GM18499 (cell line): ENCODE results near the gene LARGE1.
"Not testable (repeated sequence)": the region's sequence is repeated elsewhere in the genome, so short reads cannot be mapped to it uniquely, and the experiment has no call there.

Source experiments
- ATAC-seq: cut with Tn5 transposase; IDR thresholded peaks from one replicate; pipeline ENCODE4 v1.9.1; 2021; ENCODE audit warnings: moderate number of reproducible peaks; ENCODE audit not compliant: insufficient read depth, unreplicated experiment

Gene LARGE1

DNA sequence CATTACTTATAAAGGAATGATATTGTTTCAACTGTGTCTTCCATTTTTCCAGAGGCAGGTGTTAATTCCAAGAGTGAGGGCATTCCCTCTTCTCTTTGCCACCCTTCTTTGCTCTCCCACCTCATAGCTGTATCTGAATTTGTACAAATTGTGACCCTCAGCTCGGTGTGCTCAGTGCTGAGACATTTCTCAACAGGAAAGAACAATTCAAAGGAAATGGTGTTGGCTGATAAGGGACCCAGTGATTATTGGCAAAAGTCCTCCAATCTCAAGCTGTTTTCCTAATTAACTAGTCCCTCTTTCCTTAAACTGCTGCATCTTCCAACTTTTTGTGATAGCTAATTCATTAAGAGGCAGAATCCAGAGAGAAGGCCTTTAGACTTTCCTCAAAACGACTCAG is 453.2 kb downstream of the LARGE1 start:
- no peak for ATAC-seq

DNA sequence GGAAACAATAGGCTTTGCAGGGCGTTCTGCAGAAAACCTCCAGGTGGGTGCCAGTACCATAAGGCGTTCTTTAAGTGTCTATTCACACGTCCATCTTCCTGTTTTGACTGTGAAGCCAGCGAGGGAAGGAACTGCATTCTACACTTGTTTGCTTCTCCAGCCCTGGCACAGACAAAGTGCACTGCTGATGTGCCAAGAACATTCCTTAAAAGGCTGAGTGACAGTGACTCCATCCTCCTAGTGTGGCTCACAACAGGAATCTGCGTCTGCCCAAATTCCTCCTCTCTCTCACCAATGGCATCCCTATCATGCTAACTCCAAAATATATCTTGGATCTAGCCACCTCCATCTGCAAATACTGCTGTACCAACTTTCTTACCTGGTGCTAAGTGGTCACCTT is 454.7 kb downstream of the LARGE1 start:
- no peak for ATAC-seq

DNA sequence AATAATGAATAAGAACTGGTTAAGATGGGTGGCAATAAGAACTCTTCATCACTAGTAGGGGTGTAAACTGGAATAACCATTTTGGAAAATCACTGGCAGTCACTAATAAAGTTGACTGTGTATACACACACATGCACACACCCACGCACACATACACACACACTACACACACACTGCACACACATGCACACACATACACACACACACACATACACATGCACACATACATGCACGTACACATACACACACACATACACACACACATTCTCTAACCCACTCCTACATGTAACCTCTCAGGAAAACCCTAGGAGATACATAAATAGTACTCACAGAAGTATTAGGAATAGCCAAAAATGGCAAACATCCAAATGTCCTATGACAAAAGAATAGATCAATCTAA is 455.6 kb downstream of the LARGE1 start:
- no peak for ATAC-seq

DNA sequence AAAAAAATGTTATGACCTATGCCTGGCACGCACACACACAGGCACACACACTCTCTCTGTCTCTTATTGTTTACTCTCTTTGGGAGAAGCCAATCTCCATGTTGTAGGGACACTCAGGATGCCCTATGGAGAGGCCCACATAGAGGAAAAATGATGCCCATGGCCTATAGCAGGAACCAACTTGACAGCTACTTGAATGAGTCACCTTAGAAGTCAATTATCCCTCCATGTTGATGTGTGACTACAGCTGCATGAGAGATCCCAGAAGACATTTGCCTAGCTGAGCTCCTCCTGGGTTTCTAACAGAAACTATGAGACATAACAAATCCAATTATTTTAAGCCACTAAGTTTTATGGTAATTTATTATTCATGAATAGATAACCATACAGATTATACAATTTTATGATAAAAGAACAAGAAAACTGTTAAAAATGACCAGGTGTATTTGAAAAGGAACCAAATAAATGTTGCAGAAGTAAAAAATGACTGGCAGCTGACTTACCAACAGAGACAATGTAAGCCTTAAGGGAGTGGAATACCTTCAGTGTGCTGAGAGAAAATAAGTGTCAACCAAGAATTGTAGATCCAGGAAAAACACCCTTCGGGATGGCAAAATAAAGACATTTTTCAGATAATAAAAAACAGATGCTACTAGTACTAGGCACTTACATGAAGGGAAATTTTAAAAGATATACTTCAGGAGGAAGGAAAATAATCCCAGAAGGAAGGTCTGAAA is 458.4 kb downstream of the LARGE1 start:
- ATAC-seq: no peak

DNA sequence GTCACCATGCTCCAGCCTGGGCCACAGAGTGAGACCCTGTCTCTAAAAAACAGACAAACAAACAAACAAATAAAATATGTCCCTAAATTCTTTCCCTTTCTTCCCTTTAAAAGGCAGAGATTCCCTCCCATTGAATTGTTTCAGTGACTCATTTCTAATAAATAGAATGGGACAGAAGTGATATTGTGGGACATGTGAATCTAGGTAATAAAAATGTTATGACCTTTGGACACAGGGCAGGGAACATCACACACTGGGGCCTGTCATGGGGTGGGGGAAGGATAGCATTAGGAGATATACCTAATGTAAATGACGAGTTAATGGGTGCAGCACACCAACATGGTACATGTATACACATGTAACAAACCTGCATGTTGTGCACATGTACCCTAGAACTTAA is 459.0 kb downstream of the LARGE1 start:
- ATAC-seq: not testable (repeated sequence)

DNA sequence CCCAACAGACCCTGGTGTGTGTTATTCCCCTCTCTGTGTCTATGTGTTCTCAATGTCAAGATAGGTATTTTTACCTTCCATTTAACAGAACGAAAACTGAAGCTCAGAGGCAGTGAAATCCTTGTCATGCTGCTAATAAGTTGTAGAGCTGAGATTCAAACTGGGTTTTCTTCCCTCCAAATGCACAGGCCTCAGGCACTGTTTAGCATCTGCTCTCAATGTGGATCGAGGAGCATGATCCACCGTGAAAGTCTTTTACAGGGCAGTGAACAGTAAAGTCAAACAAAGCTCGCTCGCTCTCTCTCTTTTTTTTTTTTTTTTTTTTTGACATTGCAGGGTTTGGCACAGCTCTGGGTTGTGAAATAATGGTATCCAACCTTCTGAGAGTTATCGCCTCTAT is 461.1 kb downstream of the LARGE1 start:
- ATAC-seq: no peak

DNA sequence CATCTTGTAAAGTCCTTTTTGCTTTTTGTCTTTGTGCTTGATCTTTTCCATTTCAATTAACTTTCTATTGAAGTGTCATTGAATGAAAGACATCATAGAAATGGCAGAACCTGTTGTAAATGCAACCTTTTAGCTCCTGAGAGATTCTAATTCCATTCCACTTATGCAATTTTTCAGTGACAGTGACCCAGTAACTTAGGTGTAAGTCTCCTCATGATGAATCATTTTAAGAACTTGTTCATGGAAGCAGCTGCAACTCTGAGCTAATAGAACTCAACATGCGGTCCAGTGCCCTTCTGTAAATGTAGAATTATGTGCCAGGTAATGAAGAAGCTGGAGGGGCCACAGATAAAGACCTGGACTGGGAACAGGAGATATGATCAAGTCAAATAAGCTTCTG is 463.8 kb downstream of the LARGE1 start:
- no peak for ATAC-seq

DNA sequence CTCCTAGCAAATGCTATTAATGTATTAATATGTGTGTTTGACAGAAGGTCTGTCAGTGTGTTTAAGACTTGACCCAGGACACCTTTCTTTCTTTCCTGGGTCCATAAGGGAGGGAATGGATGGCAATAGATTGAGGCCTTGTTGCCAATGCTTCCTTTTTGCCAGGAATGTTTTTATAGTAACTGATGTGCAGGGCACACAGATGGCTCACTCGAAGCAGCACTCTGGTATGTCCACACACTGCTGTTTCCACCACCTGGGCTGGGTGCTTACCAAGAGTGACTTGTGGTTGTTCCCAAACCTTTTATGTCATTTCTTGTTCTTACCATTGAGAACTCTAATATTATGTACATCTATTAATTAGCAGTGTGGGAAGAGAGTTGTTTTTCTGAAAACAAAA is 465.2 kb downstream of the LARGE1 start:
- ATAC-seq: no peak

DNA sequence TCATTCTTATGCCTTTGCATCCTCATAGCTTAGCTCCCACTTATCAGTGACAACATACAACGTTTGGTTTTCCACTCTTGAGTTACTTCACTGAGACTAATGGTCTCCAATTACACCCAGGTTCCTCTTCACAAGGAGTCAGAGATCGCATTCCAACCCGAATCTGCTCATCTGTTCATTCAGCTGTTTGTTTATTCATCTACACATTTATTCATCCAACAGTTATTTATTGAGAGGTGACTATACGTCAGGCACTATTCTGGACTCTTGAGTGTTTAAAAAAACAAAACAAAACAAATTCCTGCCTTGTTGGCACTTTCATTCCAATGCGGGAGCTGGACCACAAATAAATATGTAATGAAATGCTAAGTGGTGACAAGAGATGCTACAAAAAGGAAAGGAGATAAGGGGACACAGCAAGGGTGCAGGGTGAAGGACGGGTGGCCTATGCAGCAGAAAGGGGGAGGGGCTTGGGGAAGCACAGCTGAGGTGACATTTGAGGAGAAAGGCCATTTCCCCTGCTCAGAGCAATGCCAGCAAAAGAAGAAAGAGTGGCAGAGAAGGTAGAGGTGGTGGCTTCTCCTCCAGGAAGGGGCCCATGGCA is 468.3 kb downstream of the LARGE1 start:
- ATAC-seq: no peak

DNA sequence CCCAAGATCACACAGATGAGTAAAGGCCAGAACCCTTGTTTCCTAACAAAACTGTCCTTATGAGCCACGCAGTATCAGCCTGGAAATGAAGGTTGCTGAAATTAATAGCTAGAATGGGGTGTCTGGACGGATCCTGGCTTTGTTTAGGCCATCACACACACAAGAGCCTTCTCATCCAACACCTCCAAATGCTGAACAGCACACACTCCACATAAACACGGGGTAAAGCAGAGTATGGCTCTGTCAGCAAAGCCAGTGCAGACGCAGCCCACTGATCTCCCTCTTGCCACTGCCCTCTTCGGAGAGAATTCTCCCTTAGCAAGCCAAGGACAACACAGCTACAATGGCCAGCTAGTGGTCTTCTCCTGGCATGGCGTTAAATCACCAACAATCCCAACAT is 469.5 kb downstream of the LARGE1 start:
- ATAC-seq: no peak

DNA sequence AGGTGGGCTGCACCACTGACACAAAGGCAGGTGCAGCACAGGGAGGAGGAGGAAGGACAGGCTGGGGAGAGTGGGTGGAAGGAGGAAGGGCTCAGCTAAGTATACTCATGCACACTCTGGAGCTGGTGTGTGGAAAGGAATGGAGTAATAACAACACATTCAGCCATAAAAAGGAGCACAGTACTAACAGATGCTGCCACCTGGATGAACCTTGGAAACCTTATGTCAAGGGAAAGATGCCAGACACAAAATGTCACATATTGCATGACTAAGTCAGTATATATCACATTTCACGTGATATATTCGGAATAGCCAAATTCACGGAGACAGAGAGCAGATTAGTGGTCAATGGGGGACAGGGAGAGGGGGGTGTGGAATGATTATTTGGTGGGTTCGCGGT is 472.5 kb downstream of the LARGE1 start:
- no peak for ATAC-seq

DNA sequence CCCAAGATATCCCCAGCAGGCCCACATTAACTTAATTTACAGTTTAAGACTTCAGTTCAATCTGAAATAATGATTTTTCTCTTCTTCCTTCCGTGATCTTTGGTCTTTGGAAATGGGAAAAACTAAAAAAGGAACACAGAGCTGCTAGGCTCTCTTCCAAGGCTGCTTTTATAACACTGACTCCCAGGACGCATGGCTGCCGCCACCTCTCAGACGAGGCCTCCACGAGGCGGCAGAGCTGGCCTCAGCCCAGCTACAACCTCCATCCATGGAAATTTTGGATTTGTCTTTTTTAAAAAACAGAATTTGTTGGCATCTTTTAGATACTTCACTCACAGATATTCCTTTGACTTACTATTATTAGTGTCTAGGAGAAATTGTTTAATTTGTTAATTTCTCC is 476.6 kb downstream of the LARGE1 start:
- no peak for ATAC-seq

DNA sequence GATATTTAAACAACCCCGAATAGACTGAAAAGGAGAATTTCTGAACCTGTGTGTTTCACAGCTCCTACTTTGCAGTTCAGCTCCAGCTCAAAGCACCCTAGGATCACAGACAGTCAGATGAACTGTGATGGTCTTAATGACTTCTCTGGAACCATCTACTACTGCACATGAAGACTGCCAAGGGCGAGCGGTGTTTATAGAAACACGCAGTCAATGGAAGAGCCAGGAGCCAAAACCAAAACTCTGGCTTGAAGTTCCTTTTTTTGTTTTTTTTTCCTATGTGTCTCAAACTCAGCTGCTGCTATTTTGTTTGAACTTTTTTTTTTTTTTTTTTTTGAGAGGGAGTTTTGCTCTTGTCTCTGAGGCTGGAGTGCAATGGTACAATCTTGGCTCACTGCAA is 479.5 kb downstream of the LARGE1 start:
- no peak for ATAC-seq

DNA sequence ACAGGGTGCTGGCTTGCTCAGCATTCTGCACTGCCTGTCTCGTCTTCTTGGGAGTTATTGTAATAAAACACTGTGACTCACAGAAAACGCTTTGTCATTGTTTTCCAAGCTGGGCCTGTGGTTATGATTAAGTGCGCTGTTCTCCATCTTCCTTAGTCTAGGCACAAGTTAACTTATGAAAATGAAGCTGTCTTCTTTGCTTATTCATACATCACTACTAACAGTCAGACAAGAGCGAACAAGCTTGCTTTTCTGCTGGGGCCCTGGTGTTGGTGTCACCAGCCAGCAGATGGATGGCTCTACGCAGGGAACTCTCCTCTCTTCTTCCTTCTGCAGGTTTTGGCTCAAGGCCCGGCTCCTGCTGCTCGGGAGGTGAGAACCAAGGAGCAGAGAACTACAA is 482.0 kb downstream of the LARGE1 start:
- no peak for ATAC-seq

DNA sequence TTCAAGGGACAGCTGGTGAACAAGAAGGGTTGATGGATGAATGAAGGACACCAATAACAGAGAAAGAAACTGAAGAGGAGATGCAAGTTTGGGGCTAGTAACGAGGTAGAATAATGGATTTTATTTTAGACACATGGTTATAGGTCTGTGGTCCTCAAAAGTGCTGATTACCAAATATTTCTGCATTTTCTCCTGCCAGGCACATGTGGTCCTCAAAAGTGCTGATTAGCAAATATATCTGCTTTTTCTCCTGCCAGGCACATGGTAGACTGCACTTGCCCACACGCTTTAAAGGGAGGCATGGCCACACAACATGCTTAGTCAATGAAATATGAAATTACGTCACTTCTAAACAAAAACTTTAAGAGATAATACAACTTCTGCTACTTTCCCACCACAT is 489.0 kb downstream of the LARGE1 start:
- ATAC-seq: no peak

DNA sequence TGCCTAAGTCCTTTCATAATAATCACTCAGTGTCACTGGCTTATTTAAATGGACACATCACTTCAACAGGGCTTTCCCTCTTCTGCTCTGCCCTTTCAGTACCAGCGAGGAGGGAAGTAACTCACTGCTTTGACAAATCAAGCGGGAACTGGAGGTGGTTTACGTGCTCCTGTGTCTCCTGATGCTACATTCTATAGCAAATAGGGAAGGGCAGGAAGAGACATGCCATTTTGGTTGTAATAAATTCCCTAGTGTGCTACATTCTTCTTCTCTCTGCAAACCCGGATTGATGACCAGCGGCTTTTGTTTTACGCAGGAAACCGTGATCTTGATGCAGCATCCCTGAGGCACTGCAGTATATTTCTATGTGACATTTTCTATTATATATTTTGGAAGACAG is 491.0 kb downstream of the LARGE1 start:
- ATAC-seq: no peak

DNA sequence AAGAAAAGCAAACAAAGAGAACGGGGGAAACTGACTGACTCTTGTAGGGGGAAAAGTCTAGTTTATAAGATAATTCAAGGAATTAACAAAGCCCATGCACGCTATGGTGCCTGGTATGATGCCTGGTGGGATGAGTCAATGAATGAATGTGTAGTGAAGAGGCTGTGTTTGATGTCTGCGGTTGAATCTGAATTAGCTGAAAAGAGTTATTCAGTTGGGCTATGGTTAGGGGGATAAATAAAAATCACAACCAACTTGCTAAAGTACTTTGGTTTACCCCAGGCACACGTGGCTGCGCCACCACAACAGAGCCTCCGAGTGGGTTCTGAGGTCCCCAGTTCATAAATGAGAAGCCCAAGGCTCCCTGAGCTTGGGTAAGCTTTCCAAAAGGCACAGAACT is 492.8 kb downstream of the LARGE1 start:
- ATAC-seq: no peak

DNA sequence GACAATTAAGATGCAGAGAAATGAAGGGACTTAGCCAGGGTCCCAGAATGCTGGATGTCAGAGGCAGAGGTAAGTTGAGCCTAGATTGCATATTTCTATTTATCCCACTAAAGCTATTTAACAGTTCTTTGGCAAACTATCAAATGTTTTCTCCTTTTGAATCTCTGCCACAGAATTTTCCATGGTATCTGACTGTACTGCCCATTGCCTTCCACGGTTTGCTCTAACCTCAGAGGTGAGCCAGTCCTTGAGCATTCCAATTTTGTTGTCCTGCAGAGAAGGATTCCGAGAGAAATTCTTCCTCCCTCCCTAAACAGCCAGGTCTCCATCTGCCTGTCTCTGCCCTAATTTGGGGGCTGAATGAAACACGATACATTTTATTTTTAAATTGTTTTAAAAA is 493.8 kb downstream of the LARGE1 start:
- no peak for ATAC-seq

DNA sequence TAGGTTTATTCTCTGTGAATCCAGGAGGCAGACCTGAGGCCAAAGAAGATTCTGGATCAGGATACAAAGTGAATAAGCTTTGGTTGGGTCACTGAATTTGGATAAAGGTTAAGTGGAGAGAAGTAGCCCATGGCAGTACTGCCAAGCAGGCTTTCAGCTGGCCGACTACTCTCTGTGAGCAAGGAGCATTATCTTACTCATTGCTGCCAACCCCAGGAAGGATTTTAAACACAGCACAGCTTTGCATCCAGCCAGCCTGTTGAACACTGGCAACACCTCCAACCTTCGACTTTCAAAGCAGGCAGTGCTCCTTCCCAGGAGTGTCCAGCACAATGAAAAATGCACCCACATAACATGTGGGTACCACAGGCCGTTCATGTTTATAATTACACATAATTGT is 498.4 kb downstream of the LARGE1 start:
- ATAC-seq: no peak

DNA sequence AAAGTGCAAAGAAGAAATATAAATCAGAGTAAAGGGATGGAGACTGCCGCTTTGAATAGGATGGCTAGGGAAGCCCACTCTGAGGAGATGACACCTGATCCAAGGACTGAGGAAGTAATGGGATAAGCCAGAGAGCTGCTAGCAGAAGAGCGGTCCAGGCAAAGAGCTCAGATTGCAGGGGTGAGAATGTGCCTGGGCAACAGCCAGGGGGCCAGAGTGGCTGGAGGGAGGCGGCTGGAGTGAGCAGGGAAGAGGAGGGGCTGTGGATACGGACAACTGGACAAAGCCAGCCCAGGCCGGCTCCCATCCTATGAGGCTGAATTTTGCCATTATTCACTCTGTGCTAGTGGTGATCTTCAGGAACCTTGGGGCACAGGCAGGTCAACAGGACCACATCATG is 501.8 kb downstream of the LARGE1 start:
- ATAC-seq: no peak

DNA sequence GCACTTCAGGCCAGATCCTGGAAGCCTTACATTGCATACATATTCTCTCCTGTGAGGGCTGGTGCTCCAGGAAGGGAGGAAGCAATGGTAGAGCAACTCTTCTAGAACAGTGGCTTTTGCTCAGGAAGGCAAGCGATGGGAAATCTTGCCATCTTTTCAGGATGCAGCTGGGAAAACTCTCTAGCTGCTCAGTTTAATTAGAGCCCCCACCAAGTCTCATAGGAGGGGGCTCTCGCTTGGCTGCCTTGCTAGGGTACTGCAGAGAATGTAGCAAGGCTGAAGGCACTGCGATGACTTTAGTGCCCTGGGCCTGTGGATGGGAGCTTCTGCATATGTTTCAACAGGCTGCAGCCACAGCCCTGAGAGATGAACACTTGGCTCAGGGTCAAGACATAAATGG is 504.9 kb downstream of the LARGE1 start:
- no peak for ATAC-seq

DNA sequence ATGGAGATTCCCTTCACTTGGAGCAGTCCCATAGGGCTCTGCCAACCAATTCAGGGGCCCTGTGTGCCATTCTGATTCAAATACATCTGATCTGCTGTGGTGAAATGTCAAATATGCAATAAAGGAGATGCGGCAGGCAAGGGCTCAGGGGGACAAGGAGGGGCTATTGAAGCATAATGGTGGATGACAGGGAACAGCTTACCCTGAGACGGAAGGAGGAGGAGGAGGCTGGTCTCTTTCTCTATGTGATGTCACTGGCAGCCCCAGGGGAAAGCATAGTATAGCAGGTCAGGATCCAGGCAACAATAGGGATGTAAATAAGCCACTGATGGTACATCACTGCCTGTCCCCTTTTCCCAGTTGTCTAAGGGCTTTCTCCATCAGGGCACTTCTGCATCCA is 511.2 kb downstream of the LARGE1 start:
- ATAC-seq: no peak
